HG03095 (cell line): ENCODE data around the gene TIMP3.

Experiments used
- ATAC-seq: cut with Tn5 transposase; IDR thresholded peaks from one replicate; pipeline ENCODE4 v1.9.1; 2021; ENCODE audit warnings: moderate library complexity; ENCODE audit not compliant: unreplicated experiment

The TIMP3 gene

GRCh38 chr22:32827049-32827602 is 25.6 kb downstream of the TIMP3 start:
- ATAC-seq, result no peak

- ATAC-seq, result no peak
Measured at GRCh38 chr22:32828150-32828549, 26.6 kb downstream of the TIMP3 start.

- no peak for ATAC-seq
Measured at GRCh38 chr22:32828561-32828960, 27.1 kb downstream of the TIMP3 start.

- ATAC-seq, result no peak
Measured at GRCh38 chr22:32829451-32829851, 27.9 kb downstream of the TIMP3 start.

GRCh38 chr22:32830473-32830872 is 29.0 kb downstream of the TIMP3 start:
- no peak for ATAC-seq

- no peak for ATAC-seq
Measured at GRCh38 chr22:32830957-32831356, 29.5 kb downstream of the TIMP3 start.

GRCh38 chr22:32831584-32831983 is 30.1 kb downstream of the TIMP3 start:
- no peak for ATAC-seq

- ATAC-seq, result no peak
Measured at GRCh38 chr22:32832174-32832573, 30.7 kb downstream of the TIMP3 start.

GRCh38 chr22:32836280-32837123 is 35.0 kb downstream of the TIMP3 start:
- no peak for ATAC-seq

GRCh38 chr22:32837142-32837541 is 35.6 kb downstream of the TIMP3 start:
- no peak for ATAC-seq

- ATAC-seq, result no peak
Measured at GRCh38 chr22:32837803-32838202, 36.3 kb downstream of the TIMP3 start.

GRCh38 chr22:32839831-32840584 is 38.5 kb downstream of the TIMP3 start:
- ATAC-seq, result no peak

GRCh38 chr22:32841175-32841574 is 39.7 kb downstream of the TIMP3 start:
- no peak for ATAC-seq

GRCh38 chr22:32842486-32842885 is 41.0 kb downstream of the TIMP3 start:
- no peak for ATAC-seq

GRCh38 chr22:32843300-32843699 is 41.8 kb downstream of the TIMP3 start:
- no peak for ATAC-seq

GRCh38 chr22:32844251-32844650 is 42.7 kb downstream of the TIMP3 start:
- no peak for ATAC-seq

- no peak for ATAC-seq
Measured at GRCh38 chr22:32846780-32847491, 45.4 kb downstream of the TIMP3 start.

GRCh38 chr22:32848226-32848625 is 46.7 kb downstream of the TIMP3 start:
- ATAC-seq, result no peak

- no peak for ATAC-seq
Measured at GRCh38 chr22:32849501-32849900, 48.0 kb downstream of the TIMP3 start.

- ATAC-seq, result no peak
Measured at GRCh38 chr22:32850157-32850556, 48.7 kb downstream of the TIMP3 start.
